Panc1 (cell line): ENCODE results near the gene EFNA2. TPM values are rescaled to one million over a fixed set of nuclear protein-coding genes. Genes with fewer than 3 reads are reported as not detected.

Experiments used
- ATAC-seq: fragments of 200-7000 bp; cut with Tn5 transposase; 2 replicates; pipeline ENCODE4 v1.9.1; 2020; ENCODE audit warnings: mild to moderate bottlenecking, moderate library complexity
- BruUV-seq: library from RNA; stranded (reverse); fragments of 400-500 nt; replicated peaks from 2 replicates; lab custom pipeline; 2021; lab: Mats Ljungman, UMichigan
- CTCF ChIA-PET: fragments of 300-600 bp; sonication (Branson Sonifier 250); formaldehyde crosslinking; loops from one replicate; lab custom pipeline; 2022; ENCODE audit warnings: antibody characterized with exemption; lab: Charles Lee
- POLR2A ChIA-PET: fragments of 300-600 bp; sonication (Branson Sonifier 250); formaldehyde crosslinking; loops from one replicate; lab custom pipeline; 2022; ENCODE audit warnings: antibody characterized with exemption; lab: Charles Lee
- DNase-seq: peaks from one replicate; pipeline ENCODE4 v3.0.0-alpha.2; 2010; ENCODE audit warnings: low read depth, low spot score
- H3K27ac ChIP-seq: 2 replicates; pipeline ENCODE4 v1.5.1; 2011; ENCODE audit warnings: mild to moderate bottlenecking, low read length, inconsistent platforms
- H3K27me3 ChIP-seq: fragments of 200-500 bp; sonication (Bioruptor generic); 2 replicates; pipeline ENCODE4 v1.6.0; 2014; ENCODE audit warnings: low read length, inconsistent platforms; ENCODE audit not compliant: control insufficient read depth, insufficient read depth
- H3K36me3 ChIP-seq: fragments of 200-500 bp; sonication (Bioruptor generic); 2 replicates; pipeline ENCODE4 v1.5.1; 2014; ENCODE audit warnings: inconsistent platforms, mild to moderate bottlenecking, low read length, moderate library complexity; ENCODE audit not compliant: control insufficient read depth, insufficient read depth
- H3K4me1 ChIP-seq: 2 replicates; pipeline ENCODE4 v1.5.1; 2011; ENCODE audit warnings: inconsistent platforms, mild to moderate bottlenecking, low read length, moderate library complexity; ENCODE audit not compliant: control insufficient read depth, insufficient read depth
- H3K4me3 ChIP-seq, 2 experiments: 2 replicates each; pipeline ENCODE4 v1.5.1; 2011 to 2012; ENCODE audit warnings: low read depth in 2 of 2, low read length in 2 of 2, mild to moderate bottlenecking in 2 of 2, inconsistent platforms in 1 of 2, moderate library complexity in 1 of 2
- H3K9me3 ChIP-seq: fragments of 200-500 bp; sonication (Bioruptor generic); 2 replicates; pipeline ENCODE4 v1.5.1; 2014; ENCODE audit warnings: low read depth, mild to moderate bottlenecking, inconsistent platforms, low read length, moderate library complexity; ENCODE audit not compliant: control insufficient read depth, insufficient read depth
- POLR2AphosphoS5 ChIP-seq: IDR thresholded peaks from 2 replicates; pipeline ENCODE4 v1.6.1; 2012; ENCODE audit warnings: mild to moderate bottlenecking, low read depth, low read length, moderate library complexity
- SIN3A ChIP-seq: IDR thresholded peaks from 2 replicates; pipeline ENCODE4 v1.6.1; 2012; ENCODE audit warnings: low read depth, mild to moderate bottlenecking, low read length, moderate library complexity, borderline replicate concordance; ENCODE audit not compliant: insufficient read depth
- TCF7L2 ChIP-seq: IDR thresholded peaks from 2 replicates; pipeline ENCODE4 v1.6.1; 2011; ENCODE audit warnings: mild to moderate bottlenecking, low read depth, low read length, inconsistent platforms
- in situ Hi-C: cut with HindIII; loops from 2 replicates; pipeline ENCODE4 v1.10.0; 2016; ENCODE audit warnings: low sequenced_read_pairs, low pct_unique_long_range_greater_than_20kb
- intact Hi-C: fragments of 100-400 bp; cut with micrococcal nuclease; formaldehyde crosslinking; loops from one replicate; pipeline ENCODE4 v1.10.0; 2022; ENCODE audit not compliant: unreplicated experiment
- total RNA-seq: library from RNA; stranded (reverse); gene quantifications from one replicate; pipeline ENCODE4 v1.2.1, GENCODE V29; 2021; ENCODE audit not compliant: unreplicated experiment
- TF ChIP-seq, protein P1 (sequence below), 2 experiments: IDR thresholded peaks; 2 replicates each; pipeline ENCODE4 v1.6.1; 2011 to 2012; ENCODE audit warnings: low read depth in 2 of 2, control low read depth in 1 of 2, low read length in 1 of 2, mild to moderate bottlenecking in 1 of 2, moderate library complexity in 1 of 2; ENCODE audit not compliant: insufficient read depth in 1 of 2
- TF ChIP-seq, protein P2 (sequence below): fragments of 450-650 bp; IDR thresholded peaks from 2 replicates; pipeline ENCODE4 v1.5.1; 2017; ENCODE audit warnings: mild to moderate bottlenecking

Gene EFNA2
- total RNA-seq, 1 experiment from 2014 or later: 7.8 TPM

DNA sequence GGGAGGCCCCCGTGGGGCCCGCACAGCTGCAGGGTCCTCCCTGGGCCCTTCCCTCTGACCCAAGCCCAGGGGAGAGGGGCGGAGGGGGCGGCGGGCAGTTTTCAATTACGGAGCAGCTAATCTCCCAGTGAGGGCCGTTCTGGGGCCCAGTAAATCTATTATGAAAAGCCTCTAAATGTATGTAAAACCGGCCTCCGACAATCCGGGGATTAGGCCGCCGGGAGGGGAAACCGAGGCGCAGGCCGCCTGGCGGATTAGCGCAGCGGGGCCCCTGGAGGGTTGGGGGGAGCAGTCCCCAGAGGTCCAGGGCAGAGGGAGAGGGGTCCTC is 25.1 kb downstream of the EFNA2 start:
- intact Hi-C loops (no loop called here), in situ Hi-C loops (no loop called here)
- DNase-seq: no peak
- Histone ChIP-seq H3K27ac (no peak overlapping the region), H3K36me3 (no peaks in the 10 kb centered on the region), H3K9me3 (no peaks in the 10 kb centered on the region), H3K27me3 (no peaks in the 10 kb centered on the region), H3K4me3 (no peak overlapping the region), H3K4me1 (peaks cover 30% of the 10 kb centered on the region)
- ChIA-PET POLR2A (interaction anchor here (0.6 kb wide), 1 partner anchor 1566 kb away, joined by 3 read pairs; no protein-coding TSS in a partner anchor), CTCF (no interaction called here)
- BruUV-seq: no TSS peak
- no peak for ATAC-seq
- no peak for TF ChIP-seq POLR2AphosphoS5
- no peak for TF ChIP-seq SIN3A
- no peak for TF ChIP-seq TCF7L2
- TF ChIP-seq, protein P1, sequence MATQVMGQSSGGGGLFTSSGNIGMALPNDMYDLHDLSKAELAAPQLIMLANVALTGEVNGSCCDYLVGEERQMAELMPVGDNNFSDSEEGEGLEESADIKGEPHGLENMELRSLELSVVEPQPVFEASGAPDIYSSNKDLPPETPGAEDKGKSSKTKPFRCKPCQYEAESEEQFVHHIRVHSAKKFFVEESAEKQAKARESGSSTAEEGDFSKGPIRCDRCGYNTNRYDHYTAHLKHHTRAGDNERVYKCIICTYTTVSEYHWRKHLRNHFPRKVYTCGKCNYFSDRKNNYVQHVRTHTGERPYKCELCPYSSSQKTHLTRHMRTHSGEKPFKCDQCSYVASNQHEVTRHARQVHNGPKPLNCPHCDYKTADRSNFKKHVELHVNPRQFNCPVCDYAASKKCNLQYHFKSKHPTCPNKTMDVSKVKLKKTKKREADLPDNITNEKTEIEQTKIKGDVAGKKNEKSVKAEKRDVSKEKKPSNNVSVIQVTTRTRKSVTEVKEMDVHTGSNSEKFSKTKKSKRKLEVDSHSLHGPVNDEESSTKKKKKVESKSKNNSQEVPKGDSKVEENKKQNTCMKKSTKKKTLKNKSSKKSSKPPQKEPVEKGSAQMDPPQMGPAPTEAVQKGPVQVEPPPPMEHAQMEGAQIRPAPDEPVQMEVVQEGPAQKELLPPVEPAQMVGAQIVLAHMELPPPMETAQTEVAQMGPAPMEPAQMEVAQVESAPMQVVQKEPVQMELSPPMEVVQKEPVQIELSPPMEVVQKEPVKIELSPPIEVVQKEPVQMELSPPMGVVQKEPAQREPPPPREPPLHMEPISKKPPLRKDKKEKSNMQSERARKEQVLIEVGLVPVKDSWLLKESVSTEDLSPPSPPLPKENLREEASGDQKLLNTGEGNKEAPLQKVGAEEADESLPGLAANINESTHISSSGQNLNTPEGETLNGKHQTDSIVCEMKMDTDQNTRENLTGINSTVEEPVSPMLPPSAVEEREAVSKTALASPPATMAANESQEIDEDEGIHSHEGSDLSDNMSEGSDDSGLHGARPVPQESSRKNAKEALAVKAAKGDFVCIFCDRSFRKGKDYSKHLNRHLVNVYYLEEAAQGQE (IDR thresholded peaks at IDR 0.05; ENCODE audit: insufficient read depth in 1 of 2, low read depth in 2 of 2, low read length in 1 of 2): no peak
- TF ChIP-seq, protein P2, sequence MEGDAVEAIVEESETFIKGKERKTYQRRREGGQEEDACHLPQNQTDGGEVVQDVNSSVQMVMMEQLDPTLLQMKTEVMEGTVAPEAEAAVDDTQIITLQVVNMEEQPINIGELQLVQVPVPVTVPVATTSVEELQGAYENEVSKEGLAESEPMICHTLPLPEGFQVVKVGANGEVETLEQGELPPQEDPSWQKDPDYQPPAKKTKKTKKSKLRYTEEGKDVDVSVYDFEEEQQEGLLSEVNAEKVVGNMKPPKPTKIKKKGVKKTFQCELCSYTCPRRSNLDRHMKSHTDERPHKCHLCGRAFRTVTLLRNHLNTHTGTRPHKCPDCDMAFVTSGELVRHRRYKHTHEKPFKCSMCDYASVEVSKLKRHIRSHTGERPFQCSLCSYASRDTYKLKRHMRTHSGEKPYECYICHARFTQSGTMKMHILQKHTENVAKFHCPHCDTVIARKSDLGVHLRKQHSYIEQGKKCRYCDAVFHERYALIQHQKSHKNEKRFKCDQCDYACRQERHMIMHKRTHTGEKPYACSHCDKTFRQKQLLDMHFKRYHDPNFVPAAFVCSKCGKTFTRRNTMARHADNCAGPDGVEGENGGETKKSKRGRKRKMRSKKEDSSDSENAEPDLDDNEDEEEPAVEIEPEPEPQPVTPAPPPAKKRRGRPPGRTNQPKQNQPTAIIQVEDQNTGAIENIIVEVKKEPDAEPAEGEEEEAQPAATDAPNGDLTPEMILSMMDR: no peak

DNA sequence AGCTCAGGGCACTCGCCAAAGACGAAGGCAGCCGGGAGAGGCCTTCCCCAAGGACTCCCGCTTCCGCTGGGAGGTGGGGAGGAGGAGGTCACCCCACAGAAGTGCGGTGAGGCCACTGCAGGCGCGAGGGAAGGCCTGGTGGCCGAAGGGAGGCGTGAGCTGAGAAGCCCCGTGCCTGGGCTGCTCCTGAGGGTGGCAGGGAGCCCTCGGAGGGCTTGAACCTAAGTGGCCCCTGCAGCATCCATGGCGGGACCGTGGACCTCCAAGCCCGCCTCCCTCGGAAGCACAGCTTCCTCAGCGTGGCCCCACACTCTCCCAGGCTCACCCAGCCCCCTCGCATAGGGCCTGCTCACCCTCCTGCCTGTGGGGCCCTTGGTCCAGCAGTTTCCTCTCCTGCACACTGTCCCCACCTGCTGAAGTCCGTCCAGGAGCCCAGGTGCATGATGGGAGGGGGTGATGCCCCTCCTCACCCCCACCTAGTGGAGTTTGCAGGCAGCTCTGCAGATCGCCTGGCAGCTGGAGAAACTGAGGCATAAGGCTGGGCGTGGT is 25.9 kb downstream of the EFNA2 start:
- CTCF ChIA-PET: no interaction called here
- H3K27ac ChIP-seq: peak overlapping the region; percentile 48; the same call in 1 of the 2 replicates
- H3K4me3 ChIP-seq: no peak overlapping the region
- no TSS peak for BruUV-seq
- POLR2A ChIA-PET: interaction anchor here (0.6 kb wide), 1 partner anchor 1565 kb away, joined by 3 read pairs; no protein-coding TSS in a partner anchor
- no peaks in the 10 kb centered on the region for H3K27me3 ChIP-seq
- H3K36me3 ChIP-seq: no peaks in the 10 kb centered on the region
- ATAC-seq: peak; percentile 58
- in situ Hi-C loops: no loop called here
- TF ChIP-seq POLR2AphosphoS5: no peak
- TF ChIP-seq, protein P2: no peak
- TF ChIP-seq TCF7L2: 0 out of 2 replicates have a peak, but pooled peaks have one; percentile 7
- H3K9me3 ChIP-seq: no peaks in the 10 kb centered on the region
- no peak for DNase-seq
- intact Hi-C loops: no loop called here
- H3K4me1 ChIP-seq: peaks cover 30% of the 10 kb centered on the region
